MM.1S (cell line): Measurements from ENCODE around the gene ODAD4.

Source experiments
- DNase-seq: peaks from one replicate; pipeline ENCODE4 v3.0.0-alpha.2; 2015
- H2AFZ ChIP-seq: fragments of 300-600 bp; sonication (generic); 2 replicates; pipeline ENCODE4 v1.6.0; 2016; ENCODE audit warnings: antibody characterized with exemption, low read length
- H3F3A ChIP-seq: fragments of 300-600 bp; sonication (generic); 2 replicates; pipeline ENCODE4 v1.6.1; 2016; ENCODE audit warnings: mild to moderate bottlenecking, antibody characterized with exemption, low read length, moderate library complexity, mixed read lengths; ENCODE audit not compliant: insufficient read depth
- H3K27ac ChIP-seq: fragments of 300-600 bp; sonication (generic); 2 replicates; pipeline ENCODE4 v1.5.1; 2016; ENCODE audit warnings: mild to moderate bottlenecking, low read length
- H3K27me3 ChIP-seq: fragments of 300-600 bp; sonication (generic); replicated peaks from 2 replicates; pipeline ENCODE4 v1.6.0; 2016; ENCODE audit warnings: low read length; ENCODE audit not compliant: insufficient read depth
- H3K36me3 ChIP-seq: fragments of 300-600 bp; sonication (generic); replicated peaks from 2 replicates; pipeline ENCODE4 v1.6.1; 2016; ENCODE audit warnings: mild to moderate bottlenecking, low read length, mixed read lengths; ENCODE audit not compliant: insufficient read depth
- H3K4me1 ChIP-seq: fragments of 300-600 bp; sonication (generic); 2 replicates; pipeline ENCODE4 v1.6.1; 2016; ENCODE audit warnings: low read length, mixed read lengths
- H3K4me2 ChIP-seq: fragments of 300-600 bp; sonication (generic); 2 replicates; pipeline ENCODE4 v1.6.0; 2016; ENCODE audit warnings: low read depth, low read length
- H3K4me3 ChIP-seq: fragments of 300-600 bp; sonication (generic); 2 replicates; pipeline ENCODE4 v1.5.1; 2016; ENCODE audit warnings: low read length, mixed read lengths
- H3K79me2 ChIP-seq: fragments of 300-600 bp; sonication (generic); 2 replicates; pipeline ENCODE4 v1.6.1; 2016; ENCODE audit warnings: mixed run types, low read length, mixed read lengths
- H3K9ac ChIP-seq: fragments of 300-600 bp; sonication (generic); 2 replicates; pipeline ENCODE4 v1.6.1; 2016; ENCODE audit warnings: low read length, mixed read lengths
- H3K9me2 ChIP-seq: fragments of 300-600 bp; sonication (generic); replicated peaks from 2 replicates; pipeline ENCODE4 v1.6.1; 2016; ENCODE audit warnings: mild to moderate bottlenecking, low read length, mixed read lengths; ENCODE audit not compliant: insufficient read depth
- H3K9me3 ChIP-seq: fragments of 300-600 bp; sonication (generic); replicated peaks from 2 replicates; pipeline ENCODE4 v1.6.1; 2016; ENCODE audit warnings: mild to moderate bottlenecking, low read length, mixed read lengths; ENCODE audit not compliant: insufficient read depth
- H4K20me1 ChIP-seq: fragments of 300-600 bp; sonication (generic); 2 replicates; pipeline ENCODE4 v1.6.1; 2016; ENCODE audit warnings: mild to moderate bottlenecking, low read length, moderate library complexity, mixed read lengths; ENCODE audit not compliant: insufficient read depth
- EZH2 ChIP-seq: fragments of 300-600 bp; sonication (generic); optimal IDR thresholded peaks from 2 replicates; pipeline ENCODE3; 2017; ENCODE audit warnings: low read depth, mild to moderate bottlenecking, antibody characterized with exemption, low read length, mixed read lengths
- EZH2phosphoT487 ChIP-seq: fragments of 300-600 bp; sonication (generic); IDR thresholded peaks from 2 replicates; pipeline ENCODE4 v1.6.1; 2018; ENCODE audit warnings: antibody characterized with exemption, low read length
- TF ChIP-seq, protein P1 (sequence below): fragments of 300-600 bp; sonication (generic); IDR thresholded peaks from 2 replicates; pipeline ENCODE4 v1.5.1; 2016; ENCODE audit warnings: antibody characterized with exemption, low read length, mixed read lengths

The ODAD4 gene

DNA sequence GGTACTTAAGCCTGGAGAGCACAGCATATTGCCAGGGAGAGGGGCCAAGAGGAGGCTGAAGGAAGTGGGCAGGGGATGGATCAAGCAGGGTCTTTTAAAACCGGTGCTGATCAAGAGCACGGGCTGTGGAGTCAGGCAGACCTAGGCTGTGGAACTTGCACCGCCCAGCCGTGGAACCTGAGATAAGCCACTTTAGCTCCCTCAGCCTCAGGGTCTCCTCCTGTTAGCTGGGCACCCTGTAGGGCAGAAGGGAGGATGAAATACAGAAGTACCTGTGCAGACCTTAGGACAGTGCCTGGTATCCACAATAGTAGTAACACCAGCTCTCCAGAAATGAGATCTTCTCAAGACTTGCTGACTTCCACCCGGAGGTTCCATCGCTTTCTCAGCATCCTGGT lies 9.3 kb downstream of the ODAD4 start:
- DNase-seq = no peak
- H3K27ac ChIP-seq = no peak overlapping the region
- no peak overlapping the region for H3K4me2 ChIP-seq
- H2AFZ ChIP-seq = no peak overlapping the region
- peaks cover 20% of the 10 kb centered on the region for H3K4me1 ChIP-seq
- H4K20me1 ChIP-seq = no peaks in the 10 kb centered on the region
- no peak overlapping the region for H3K4me3 ChIP-seq
- H3K9me2 ChIP-seq = no peaks in the 10 kb centered on the region
- H3K9me3 ChIP-seq = no peaks in the 10 kb centered on the region
- H3K36me3 ChIP-seq = no peaks in the 10 kb centered on the region
- TF ChIP-seq EZH2phosphoT487 (no peak), EZH2 (no peak)
- TF ChIP-seq, protein P1, sequence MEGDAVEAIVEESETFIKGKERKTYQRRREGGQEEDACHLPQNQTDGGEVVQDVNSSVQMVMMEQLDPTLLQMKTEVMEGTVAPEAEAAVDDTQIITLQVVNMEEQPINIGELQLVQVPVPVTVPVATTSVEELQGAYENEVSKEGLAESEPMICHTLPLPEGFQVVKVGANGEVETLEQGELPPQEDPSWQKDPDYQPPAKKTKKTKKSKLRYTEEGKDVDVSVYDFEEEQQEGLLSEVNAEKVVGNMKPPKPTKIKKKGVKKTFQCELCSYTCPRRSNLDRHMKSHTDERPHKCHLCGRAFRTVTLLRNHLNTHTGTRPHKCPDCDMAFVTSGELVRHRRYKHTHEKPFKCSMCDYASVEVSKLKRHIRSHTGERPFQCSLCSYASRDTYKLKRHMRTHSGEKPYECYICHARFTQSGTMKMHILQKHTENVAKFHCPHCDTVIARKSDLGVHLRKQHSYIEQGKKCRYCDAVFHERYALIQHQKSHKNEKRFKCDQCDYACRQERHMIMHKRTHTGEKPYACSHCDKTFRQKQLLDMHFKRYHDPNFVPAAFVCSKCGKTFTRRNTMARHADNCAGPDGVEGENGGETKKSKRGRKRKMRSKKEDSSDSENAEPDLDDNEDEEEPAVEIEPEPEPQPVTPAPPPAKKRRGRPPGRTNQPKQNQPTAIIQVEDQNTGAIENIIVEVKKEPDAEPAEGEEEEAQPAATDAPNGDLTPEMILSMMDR = no peak
- no peaks in the 10 kb centered on the region for H3K79me2 ChIP-seq
- H3K27me3 ChIP-seq = no peaks in the 10 kb centered on the region
- no peaks in the 10 kb centered on the region for H3F3A ChIP-seq
- no peak overlapping the region for H3K9ac ChIP-seq

DNA sequence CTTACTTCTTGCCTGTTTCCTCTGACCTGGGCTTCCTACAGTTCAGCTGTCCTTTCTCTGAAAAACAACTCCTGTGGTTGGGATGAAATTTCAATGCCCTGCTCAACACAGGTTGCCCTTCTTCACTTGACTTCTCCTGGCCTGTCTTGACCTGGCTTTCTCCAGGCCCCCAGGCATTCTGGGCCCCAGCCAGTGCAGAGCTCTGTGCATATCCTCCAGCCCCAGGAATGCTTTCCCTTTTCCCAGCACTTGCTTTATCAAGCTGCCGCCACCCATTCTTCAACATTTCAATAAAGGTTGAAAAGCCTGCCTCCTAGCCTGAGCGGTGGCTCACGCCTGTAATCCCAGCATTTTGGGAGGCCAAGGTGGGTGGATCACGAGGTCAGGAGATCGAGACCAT lies 10.8 kb downstream of the ODAD4 start:
- TF ChIP-seq EZH2 (no peak), EZH2phosphoT487 (no peak)
- TF ChIP-seq, protein P1 = no peak
- H3K9ac ChIP-seq = no peak overlapping the region
- no peak overlapping the region for H3K4me3 ChIP-seq
- peaks cover 20% of the 10 kb centered on the region for H3K4me1 ChIP-seq
- no peaks in the 10 kb centered on the region for H3K36me3 ChIP-seq
- no peaks in the 10 kb centered on the region for H4K20me1 ChIP-seq
- no peaks in the 10 kb centered on the region for H3K9me2 ChIP-seq
- H3F3A ChIP-seq = no peaks in the 10 kb centered on the region
- DNase-seq = no peak
- no peak overlapping the region for H2AFZ ChIP-seq
- H3K79me2 ChIP-seq = no peaks in the 10 kb centered on the region
- H3K9me3 ChIP-seq = no peaks in the 10 kb centered on the region
- no peak overlapping the region for H3K4me2 ChIP-seq
- no peaks in the 10 kb centered on the region for H3K27me3 ChIP-seq
- no peak overlapping the region for H3K27ac ChIP-seq

DNA sequence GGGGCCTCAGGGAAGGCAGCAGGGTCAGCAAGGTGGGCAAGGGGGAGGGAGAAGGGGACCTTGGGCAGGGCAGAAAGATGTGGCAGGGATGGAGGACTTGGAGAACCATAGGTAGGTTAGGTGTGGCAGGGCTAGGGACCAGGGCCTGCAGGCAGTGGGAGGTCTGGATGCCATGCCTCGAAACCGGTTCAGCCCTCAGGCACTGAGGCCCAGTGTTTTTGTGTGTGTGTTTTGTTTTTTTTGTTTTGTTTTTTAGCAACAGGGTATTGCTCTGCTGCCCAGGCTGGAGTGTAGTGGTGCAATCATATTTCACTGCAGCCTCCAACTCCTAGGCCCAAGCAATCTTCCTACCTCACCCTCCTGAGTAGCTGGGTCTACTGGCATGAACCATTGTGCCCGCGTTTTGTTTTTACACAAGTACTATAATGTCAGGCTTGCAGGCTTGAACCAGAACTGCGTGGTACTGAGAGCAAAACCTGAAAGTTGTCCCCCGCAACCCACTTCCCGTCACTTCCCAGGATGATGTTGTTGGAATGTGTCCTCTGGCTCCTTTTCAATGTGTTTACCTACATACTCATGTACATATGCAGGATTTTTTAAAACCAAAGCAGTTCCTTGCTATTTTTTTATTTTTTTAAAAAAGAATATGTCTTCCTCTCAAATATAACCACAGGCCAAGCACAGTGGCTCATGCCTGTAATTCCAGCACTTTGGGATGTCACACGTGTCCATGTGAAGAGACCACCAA lies 12.4 kb downstream of the ODAD4 start:
- Histone ChIP-seq H3K27me3 (no peaks in the 10 kb centered on the region), H3K36me3 (no peaks in the 10 kb centered on the region), H3K79me2 (no peaks in the 10 kb centered on the region), H3K4me1 (peaks cover 7% of the 10 kb centered on the region), H3F3A (no peaks in the 10 kb centered on the region), H2AFZ (no peak overlapping the region), H3K9ac (no peak overlapping the region), H3K9me2 (no peaks in the 10 kb centered on the region), H4K20me1 (no peaks in the 10 kb centered on the region), H3K4me3 (no peak overlapping the region), H3K9me3 (no peaks in the 10 kb centered on the region), H3K27ac (no peak overlapping the region), H3K4me2 (no peak overlapping the region)
- no peak for DNase-seq
- no peak for TF ChIP-seq EZH2phosphoT487

DNA sequence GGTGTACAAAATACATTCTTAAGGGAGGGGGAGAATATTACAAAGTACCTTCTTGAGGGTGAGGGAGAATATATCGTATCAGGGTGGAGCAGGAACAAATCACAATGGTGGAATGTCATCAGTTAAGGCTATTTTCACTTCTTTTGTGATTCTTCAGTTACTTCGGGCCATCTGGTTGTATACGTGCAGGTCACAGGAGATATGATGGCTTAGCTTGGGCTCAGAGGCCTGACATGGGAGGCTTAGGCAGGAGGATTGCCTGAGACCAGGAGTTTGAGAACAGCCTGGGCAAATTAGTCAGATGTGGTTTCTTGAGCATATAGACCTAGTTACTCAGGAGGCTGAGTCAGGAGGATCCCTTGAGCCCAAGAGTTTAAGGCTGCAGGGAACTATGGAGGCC lies 13.1 kb downstream of the ODAD4 start:
- H3K9ac ChIP-seq = no peak overlapping the region
- H3K27me3 ChIP-seq = no peaks in the 10 kb centered on the region

More for the DNA sequence above, 13.1 kb downstream of the ODAD4 start:
- peaks cover under 1% of the 10 kb centered on the region for H3K4me1 ChIP-seq
- H3K79me2 ChIP-seq = no peaks in the 10 kb centered on the region
- TF ChIP-seq EZH2 (no peak), EZH2phosphoT487 (no peak)
- TF ChIP-seq, protein P1 = no peak
- no peak overlapping the region for H3K4me2 ChIP-seq
- no peaks in the 10 kb centered on the region for H3K9me3 ChIP-seq
- H2AFZ ChIP-seq = no peak overlapping the region
- no peaks in the 10 kb centered on the region for H3K36me3 ChIP-seq
- DNase-seq = no peak
- H3K27ac ChIP-seq = no peak overlapping the region
- H3K4me3 ChIP-seq = no peak overlapping the region
- no peaks in the 10 kb centered on the region for H3F3A ChIP-seq
- H4K20me1 ChIP-seq = no peaks in the 10 kb centered on the region
- no peaks in the 10 kb centered on the region for H3K9me2 ChIP-seq
